HepG2 (cell line): ENCODE measurements around the gene ZNF175. TPM values are rescaled to one million over a fixed set of nuclear protein-coding genes. Genes with fewer than 3 reads are reported as not detected.

Source experiments
- ATAC-seq: fragments of 200-7000 bp; cut with Tn5 transposase; 3 replicates; pipeline ENCODE4 v1.9.1; 2020; ENCODE audit warnings: mild to moderate bottlenecking, moderate library complexity
- BruUV-seq: library from RNA; stranded (reverse); fragments of 400-500 nt; replicated peaks from 2 replicates; lab custom pipeline; 2021; lab: Mats Ljungman, UMichigan
- CTCF ChIA-PET: fragments of 300-600 bp; formaldehyde crosslinking; extraction: SDS; loops from one replicate; lab custom pipeline; 2021; ENCODE audit warnings: low total read pairs, inconsistent platforms, low intra/inter-chr PET ratio; lab: Yijun Ruan, JAX
- POLR2A ChIA-PET: fragments of 350-600 bp; sonication (Branson Sonifier 250); formaldehyde crosslinking; loops from one replicate; lab custom pipeline; 2020; ENCODE audit warnings: antibody characterized with exemption, inconsistent platforms; lab: Yijun Ruan, JAX
- DNase-seq: peaks from one replicate; pipeline ENCODE4 v3.0.0-alpha.2; 2015; ENCODE audit warnings: low spot score
- FAIRE-seq: peaks from 3 replicates; lab custom pipeline; 2011; peaks lifted over from hg19 to GRCh38; lab: Jason Lieb, UNC
- H2AFZ ChIP-seq: one replicate; pipeline ENCODE4 v1.6.1; 2011; ENCODE audit warnings: low read length, inconsistent platforms
- H3K27ac ChIP-seq: fragments of 300-600 bp; 3 replicates; pipeline ENCODE4 v1.8.0; 2011; ENCODE audit warnings: mixed run types, mild to moderate bottlenecking, mixed read lengths, low read length, inconsistent platforms; ENCODE audit not compliant: insufficient read depth; ENCODE audit errors: extremely low read length
- H3K27me3 ChIP-seq, 2 experiments: fragments of 200-600 bp in 1 of 2; 2 replicates in 1 of 2; 3 replicates in 1 of 2; pipeline versions ENCODE4 v1.6.0 to v1.8.0; 2011; ENCODE audit warnings: low read length in 2 of 2, mild to moderate bottlenecking in 2 of 2, moderate library complexity in 2 of 2, inconsistent platforms in 1 of 2; ENCODE audit not compliant: insufficient read depth in 2 of 2, control insufficient read depth in 1 of 2
- H3K36me3 ChIP-seq, 2 experiments: fragments of 200-600 bp in 1 of 2; replicated peaks in 1 of 2; 2 replicates in 1 of 2; 3 replicates in 1 of 2; pipeline versions ENCODE4 v1.5.1 to v1.8.0; 2011; ENCODE audit warnings: low read length in 2 of 2, inconsistent platforms in 1 of 2; ENCODE audit not compliant: insufficient read depth in 2 of 2, control insufficient read depth in 1 of 2
- H3K4me1 ChIP-seq: 2 replicates; pipeline ENCODE4 v1.5.1; 2012; ENCODE audit warnings: low read length, inconsistent platforms; ENCODE audit not compliant: insufficient read depth
- H3K4me2 ChIP-seq: 2 replicates; pipeline ENCODE4 v1.6.0; 2011; ENCODE audit warnings: low read depth, low read length, inconsistent platforms
- H3K4me3 ChIP-seq, 3 experiments: fragments of 200-600 bp in 1 of 3; sonication (generic), shearing (Covaris generic) in 1 of 3; replicated peaks in 1 of 3; 2 replicates each; pipeline ENCODE4 v1.5.1; 2011 to 2016; ENCODE audit warnings: low read length in 3 of 3, inconsistent platforms in 2 of 3, low read depth in 2 of 3, mild to moderate bottlenecking in 2 of 3, control low read depth in 1 of 3, mixed read lengths in 1 of 3; ENCODE audit not compliant: insufficient read depth in 1 of 3
- H3K79me2 ChIP-seq: one replicate; pipeline ENCODE4 v1.6.1; 2011; ENCODE audit warnings: low read length, inconsistent platforms; ENCODE audit not compliant: insufficient read depth
- H3K9ac ChIP-seq: 2 replicates; pipeline ENCODE4 v1.6.0; 2011; ENCODE audit warnings: mild to moderate bottlenecking, low read depth, low read length, inconsistent platforms; ENCODE audit not compliant: insufficient read depth
- H3K9me3 ChIP-seq: 2 replicates; pipeline ENCODE4 v1.5.1; 2012; ENCODE audit warnings: mild to moderate bottlenecking, low read length
- H4K20me1 ChIP-seq: 2 replicates; pipeline ENCODE4 v1.6.0; 2011; ENCODE audit warnings: inconsistent platforms, mild to moderate bottlenecking, low read length, moderate library complexity; ENCODE audit not compliant: insufficient read depth
- ATF2 ChIP-seq: sonication (generic); formaldehyde crosslinking; IDR thresholded peaks from 2 replicates; pipeline ENCODE4 v1.4.0; 2020; ENCODE audit warnings: missing genetic modification reagents
- CAMTA2 ChIP-seq: sonication (generic); formaldehyde crosslinking; IDR thresholded peaks from 2 replicates; pipeline ENCODE4 v1.4.0; 2020; ENCODE audit warnings: mild to moderate bottlenecking, missing genetic modification reagents, borderline replicate concordance
- EEA1 ChIP-seq: sonication (generic); formaldehyde crosslinking; IDR thresholded peaks from 2 replicates; pipeline ENCODE4 v1.5.1; 2020; ENCODE audit warnings: mild to moderate bottlenecking, missing genetic modification reagents, borderline replicate concordance
- GLI4 ChIP-seq: sonication (generic); formaldehyde crosslinking; IDR thresholded peaks from 2 replicates; pipeline ENCODE4 v1.5.1; 2020; ENCODE audit warnings: missing genetic modification reagents, mild to moderate bottlenecking, moderate library complexity, borderline replicate concordance
- MAFF ChIP-seq: IDR thresholded peaks from 2 replicates; pipeline ENCODE4 v1.6.1; 2011; ENCODE audit warnings: low read depth, low read length, improper control_type of control experiment
- MAFK ChIP-seq, 2 experiments: IDR thresholded peaks in 1 of 2; conservative IDR thresholded peaks in 1 of 2; 2 replicates each; pipeline ENCODE4 v1.6.1; 2011; ENCODE audit warnings: improper control_type of control experiment in 2 of 2, low read length in 2 of 2
- WIZ ChIP-seq: sonication (generic); formaldehyde crosslinking; IDR thresholded peaks from 2 replicates; pipeline ENCODE4 v1.5.1; 2020; ENCODE audit warnings: mild to moderate bottlenecking, missing genetic modification reagents
- ZNF451 ChIP-seq: sonication (generic); formaldehyde crosslinking; IDR thresholded peaks from 2 replicates; pipeline ENCODE4 v1.5.0; 2020; ENCODE audit warnings: mild to moderate bottlenecking, missing genetic modification reagents
- WGBS: methylation state at CpG from one replicate; pipeline ENCODE4 v1.1.6; 2017; ENCODE audit warnings: low lambda C conversion rate; 5-methylcytosine and 5-hydroxymethylcytosine counted together
- in situ Hi-C: cut with HindIII; loops from 2 replicates; pipeline ENCODE4 v1.10.0; 2017; ENCODE audit warnings: low pct_unique_long_range_greater_than_20kb; ENCODE audit not compliant: extremely low pct_ligation_motif_present
- intact Hi-C: fragments of 100-400 bp; cut with micrococcal nuclease; formaldehyde crosslinking; loops from one replicate; pipeline ENCODE4 v1.10.0; 2022; ENCODE audit not compliant: unreplicated experiment
- polyA plus RNA-seq, 8 experiments: library from polyadenylated mRNA; depleted of rRNA in 3 of 8; stranded (reverse) in 7 of 8; unstranded in 1 of 8; fragments of >200 nt; fragmentation: Illumina TruSeq in 4 of 8; extraction: Trizol in 4 of 8; gene quantifications; 2 replicates each; pipeline versions ENCODE4 v1.2.1 to v1.2.3, GENCODE V29; 2011 to 2016; ENCODE audit warnings: low read depth in 4 of 8, missing spikeins in 1 of 8, mixed read lengths in 1 of 8; ENCODE audit not compliant: insufficient read depth in 1 of 8
- total RNA-seq, 5 experiments: library from RNA; depleted of rRNA; stranded (reverse); fragments of >200 nt; fragmentation: Illumina TruSeq; extraction: Trizol; gene quantifications; 2 replicates each; pipeline ENCODE4 v1.2.3, GENCODE V29; 2016; ENCODE audit warnings: low read depth in 1 of 5

Gene ZNF175
- total and polyA plus RNA-seq, 2 of the 13 experiments (the other 11 are each of a cell fraction or from before 2014, with no cell fraction given), result 1.2 to 1.5 TPM

DNA sequence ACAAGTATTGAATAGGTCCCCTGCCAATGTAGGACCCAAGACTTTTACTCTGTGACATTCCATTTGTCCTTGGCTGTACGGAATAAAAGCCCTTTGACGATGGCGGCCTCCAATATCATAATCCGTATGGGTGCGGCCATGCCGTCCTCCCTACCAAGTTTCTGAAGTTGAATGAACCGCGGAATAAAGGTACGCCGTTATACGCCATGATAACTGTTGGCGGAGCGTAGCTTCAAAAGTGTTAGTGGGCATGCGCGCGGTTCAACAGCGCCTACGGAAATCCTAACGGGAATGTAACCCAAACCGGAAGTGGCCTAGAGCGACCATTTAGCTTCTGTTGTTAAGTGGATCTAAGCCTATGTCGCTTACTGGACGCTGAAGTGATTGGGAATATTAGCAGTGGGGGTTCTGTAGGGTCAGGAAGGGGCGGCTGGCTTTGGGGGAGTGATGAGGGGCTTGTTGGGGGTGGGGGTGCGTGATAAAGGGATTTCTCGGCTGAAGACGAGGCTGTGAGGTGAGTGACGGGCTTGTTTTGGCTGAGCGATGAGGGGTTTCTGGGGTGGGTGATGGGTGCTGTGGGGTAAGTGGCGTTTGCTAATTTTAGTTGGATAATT, at the start of gene ZNF175 (continued):
- TF ChIP-seq ATF2 (CRISPR knock-in tag) (0 out of 2 replicates have a peak, but pooled peaks have one; percentile 40), WIZ (peak; percentile 50; the same call in 1 of the 2 replicates)

GRCh38 chr19:51521357-51521756, 49.7 kb upstream of the ZNF175 start:
- FAIRE-seq (no peak), DNase-seq (no peak), ATAC-seq (no peak)
- intact Hi-C loops (loop anchor here (2.0 kb wide), 1 partner anchor 41 kb away; no protein-coding TSS in a partner anchor), in situ Hi-C loops (no loop called here)
- Histone ChIP-seq H3K36me3 (no peaks in the 10 kb centered on the region), H2AFZ (no peak overlapping the region), H4K20me1 (no peaks in the 10 kb centered on the region), H3K9ac (no peak overlapping the region), H3K27ac (no peak overlapping the region), H3K4me1 (no peaks in the 10 kb centered on the region), H3K4me3 (no peak overlapping the region), H3K4me2 (no peak overlapping the region), H3K9me3 (no peaks in the 10 kb centered on the region)
- POLR2A ChIA-PET, result no interaction called here
- 30% methylated on average over 2 of the region's 2 CpGs for WGBS
- CTCF ChIA-PET, result no interaction called here
- no TSS peak for BruUV-seq
- no peak for TF ChIP-seq CAMTA2
- TF ChIP-seq MAFF, result 0 out of 2 replicates have a peak, but pooled peaks have one; percentile 17
- no peak for TF ChIP-seq EEA1 (CRISPR knock-in tag)
- no peak for TF ChIP-seq ZNF451 (CRISPR knock-in tag)
- no peak for TF ChIP-seq GLI4 (CRISPR knock-in tag)
- peak; percentile 48 to 52; a peak in 2 of 4 replicates for TF ChIP-seq MAFK (conservative IDR thresholded peaks at IDR 0.05 in 1 of 2, IDR thresholded peaks at IDR 0.05 in 1 of 2; ENCODE audit: low read length in 2 of 2)
- TF ChIP-seq, all 625 proteins: peak for 2
- no peaks in the 10 kb centered on the region for H3K79me2 ChIP-seq
- no peaks in the 10 kb centered on the region for H3K27me3 ChIP-seq
